ENCODE data around the gene YPEL1.

Gene YPEL1

DNA sequence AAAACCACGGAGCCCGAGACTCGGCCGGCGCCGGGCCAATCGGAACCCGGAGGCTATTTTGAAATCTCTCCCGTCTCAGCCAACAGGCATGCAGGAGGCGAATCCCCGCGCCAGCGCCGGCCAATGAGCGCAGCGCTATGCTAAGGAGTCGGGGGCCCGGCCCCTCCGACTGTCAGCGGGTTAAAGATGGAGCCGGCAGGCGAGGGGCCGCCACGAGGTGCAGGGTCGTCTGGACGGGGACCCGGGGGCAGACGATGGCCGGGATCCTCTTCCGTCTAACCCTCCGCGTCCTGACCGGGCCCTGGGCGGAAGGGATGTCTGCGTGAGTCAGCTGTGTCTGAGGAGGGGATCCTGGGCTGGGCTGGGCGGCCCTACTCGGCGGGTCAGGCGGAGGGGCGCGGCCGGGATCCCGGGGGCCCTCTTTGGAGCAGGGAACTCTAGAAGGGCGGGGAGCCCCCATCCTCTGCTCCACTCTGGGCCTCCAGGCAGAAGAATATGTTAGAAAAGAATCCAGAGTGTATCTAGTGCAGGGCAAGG is 83.5 kb downstream of the YPEL1 start:
- DNase-seq: peak; percentile 49

GRCh38 chr22:21651521-21652009 is 84.0 kb downstream of the YPEL1 start:
- no peak for DNase-seq

DNA sequence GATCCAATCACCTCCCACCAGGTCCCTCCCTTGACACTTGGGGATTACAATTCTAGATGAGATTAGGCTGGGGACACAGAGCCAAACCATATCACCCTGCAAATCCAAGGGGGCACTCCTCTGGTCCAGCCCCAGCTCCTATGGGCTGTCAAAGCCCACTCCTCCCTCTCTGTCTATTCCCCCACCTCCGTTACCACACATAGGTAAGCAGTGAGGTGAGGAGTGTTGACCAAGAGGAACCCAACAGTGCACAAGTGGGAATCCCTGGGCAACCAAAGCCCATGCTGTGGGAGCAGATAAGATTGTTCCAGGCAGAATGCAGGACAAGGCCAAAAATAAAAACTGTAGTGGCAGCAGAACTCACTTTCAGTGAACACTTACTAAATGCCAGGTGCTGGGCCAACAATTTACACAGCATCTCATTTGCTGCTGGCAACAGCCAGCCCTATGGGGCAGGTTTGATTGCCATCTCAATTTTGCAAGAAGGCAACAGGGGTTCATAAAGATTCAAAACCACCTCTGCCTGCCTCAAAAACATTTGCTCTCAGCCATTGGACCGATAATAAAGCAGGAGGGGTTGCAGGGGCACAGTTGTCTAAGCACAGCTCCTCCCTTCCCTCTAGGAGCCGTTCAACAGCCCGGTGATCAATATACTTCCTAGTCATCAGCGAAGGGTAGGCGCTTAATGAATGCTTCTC is 84.6 kb downstream of the YPEL1 start:
- no peak for DNase-seq

DNA sequence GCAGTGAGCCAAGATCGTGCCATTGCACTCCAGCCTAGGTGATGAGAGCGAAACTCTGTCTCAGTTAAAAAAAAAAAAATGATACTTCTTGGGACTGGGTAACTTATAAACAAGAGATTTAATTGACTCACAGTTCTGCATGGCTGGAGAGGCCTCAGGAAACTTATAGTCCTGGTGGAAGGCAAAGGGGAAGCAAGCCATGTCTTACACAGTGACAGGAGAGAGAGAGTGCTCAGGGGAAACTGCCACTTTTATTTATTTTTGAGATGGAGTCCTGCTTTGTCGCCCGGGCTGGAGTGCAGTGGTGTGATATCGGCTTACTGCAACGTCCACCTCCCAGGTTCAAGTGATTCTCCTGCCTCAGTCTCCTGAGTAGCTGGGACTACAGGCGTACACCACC is 85.3 kb downstream of the YPEL1 start:
- no peak for DNase-seq

Measured in NCI-H524 treated with DMSO at 0.1 percent for 48 hours (cell line).